Lower leg skin (tissue), 3 donors: ENCODE measurements around the gene DOCK1.

Source experiments
- CTCF ChIP-seq, 3 donors: fragments of 450-650 bp; IDR thresholded peaks; one replicate each; pipeline ENCODE4 v1.5.1; 2016; ENCODE audit warnings: antibody characterized with exemption in 3 of 3, mild to moderate bottlenecking in 3 of 3, moderate library complexity in 2 of 3
- POLR2A ChIP-seq, 2 donors: fragments of 450-650 bp; IDR thresholded peaks; one replicate each; pipeline ENCODE4 v1.6.1; 2016 to 2017; ENCODE audit warnings: antibody characterized with exemption in 2 of 2, mild to moderate bottlenecking in 1 of 2, moderate library complexity in 1 of 2

- no peak for TF ChIP-seq CTCF (IDR thresholded peaks at IDR 0.05)
- TF ChIP-seq POLR2A (IDR thresholded peaks at IDR 0.05), result no peak
These were observed 405.7 kb downstream of the DOCK1 start for GRCh38 chr10:127310923-127311322.
